Panc1 (cell line): ENCODE results near the gene PBRM1.

Experiments
- CTCF ChIP-seq: fragments of 450-650 bp; IDR thresholded peaks from 2 replicates; pipeline ENCODE4 v1.5.1; 2017; ENCODE audit warnings: mild to moderate bottlenecking
- POLR2AphosphoS5 ChIP-seq: IDR thresholded peaks from 2 replicates; pipeline ENCODE4 v1.6.1; 2012; ENCODE audit warnings: mild to moderate bottlenecking, low read depth, low read length, moderate library complexity
- SIN3A ChIP-seq: IDR thresholded peaks from 2 replicates; pipeline ENCODE4 v1.6.1; 2012; ENCODE audit warnings: low read depth, mild to moderate bottlenecking, low read length, moderate library complexity, borderline replicate concordance; ENCODE audit not compliant: insufficient read depth

- TF ChIP-seq POLR2AphosphoS5 (no peak), CTCF (no peak), SIN3A (no peak)
These were observed 164.8 kb downstream of the PBRM1 start for GRCh38 chr3:52520716-52521487.
